Liver (tissue), 9 donors: ENCODE results near the gene TRMT13. TPM values are rescaled to one million over a fixed set of nuclear protein-coding genes. Genes with fewer than 3 reads are reported as not detected.

Source experiments
- DNase-seq: peaks from one replicate; pipeline ENCODE4 v3.0.0-alpha.2; 2017; ENCODE audit warnings: low spot score
- H3K27ac ChIP-seq, 2 donors: one replicate each; pipeline ENCODE4 v1.7.0; 2013; ENCODE audit warnings: inconsistent platforms in 2 of 2, low read length in 2 of 2, control low read depth in 1 of 2, low read depth in 1 of 2, mild to moderate bottlenecking in 1 of 2
- H3K27me3 ChIP-seq, 4 donors: one replicate each; pipeline versions ENCODE4 v1.6.1 to v1.7.0; 2013; ENCODE audit warnings: low read length in 3 of 4, inconsistent platforms in 1 of 4, mild to moderate bottlenecking in 1 of 4, moderate library complexity in 1 of 4; ENCODE audit not compliant: control insufficient read depth in 4 of 4, insufficient read depth in 4 of 4
- H3K36me3 ChIP-seq, 4 donors: one replicate each; pipeline versions ENCODE4 v1.6.1 to v1.7.0; 2013; ENCODE audit warnings: low read length in 3 of 4, mild to moderate bottlenecking in 3 of 4, low read depth in 1 of 4, moderate library complexity in 1 of 4; ENCODE audit not compliant: control insufficient read depth in 4 of 4, insufficient read depth in 3 of 4
- H3K4me1 ChIP-seq, 4 donors: one replicate each; pipeline versions ENCODE4 v1.6.1 to v1.7.0; 2013; ENCODE audit warnings: low read length in 3 of 4, mild to moderate bottlenecking in 3 of 4, moderate library complexity in 1 of 4; ENCODE audit not compliant: control insufficient read depth in 4 of 4, insufficient read depth in 4 of 4
- H3K4me3 ChIP-seq, 3 donors: one replicate each; pipeline versions ENCODE4 v1.6.1 to v1.7.0; 2013; ENCODE audit warnings: low read length in 3 of 3, control low read depth in 1 of 3, low read depth in 1 of 3, mild to moderate bottlenecking in 1 of 3
- H3K9ac ChIP-seq, 2 donors: one replicate each; pipeline ENCODE4 v1.7.0; 2013; ENCODE audit warnings: low read length in 2 of 2, mild to moderate bottlenecking in 2 of 2, moderate library complexity in 2 of 2, control low read depth in 1 of 2, low read depth in 1 of 2
- H3K9me3 ChIP-seq, 4 donors: one replicate each; pipeline versions ENCODE4 v1.6.1 to v1.7.0; 2013; ENCODE audit warnings: low read length in 3 of 4; ENCODE audit not compliant: control insufficient read depth in 4 of 4
- ATF3 ChIP-seq: IDR thresholded peaks from 2 replicates; pipeline ENCODE4 v1.6.1; 2016; ENCODE audit warnings: antibody characterized with exemption
- CTCF ChIP-seq: fragments of 150-350 bp; IDR thresholded peaks from 2 replicates; pipeline ENCODE4 v1.5.1; 2017; ENCODE audit warnings: improper control_type of control experiment, low read depth, low read length; ENCODE audit not compliant: missing input control
- EGR1 ChIP-seq, 2 donors: IDR thresholded peaks; 2 replicates each; pipeline ENCODE4 v1.6.1; 2016 to 2018; ENCODE audit warnings: antibody characterized with exemption in 2 of 2, low read depth in 2 of 2
- FOXA1 ChIP-seq: IDR thresholded peaks from 2 replicates; pipeline ENCODE4 v1.6.1; 2016; ENCODE audit warnings: antibody characterized with exemption
- FOXA2 ChIP-seq: IDR thresholded peaks from 2 replicates; pipeline ENCODE4 v1.6.1; 2016; ENCODE audit warnings: antibody characterized with exemption
- GABPA ChIP-seq, 2 donors: IDR thresholded peaks in 1 of 2; conservative IDR thresholded peaks in 1 of 2; 2 replicates each; pipeline ENCODE4 v1.6.1; 2016; ENCODE audit warnings: antibody characterized with exemption in 2 of 2, mild to moderate bottlenecking in 1 of 2, moderate library complexity in 1 of 2
- HNF4A ChIP-seq, 2 donors: conservative IDR thresholded peaks; 2 replicates each; pipeline ENCODE4 v1.6.1; 2016; ENCODE audit warnings: antibody characterized with exemption in 2 of 2, mild to moderate bottlenecking in 2 of 2
- HNF4G ChIP-seq: IDR thresholded peaks from 2 replicates; pipeline ENCODE4 v1.6.1; 2016; ENCODE audit warnings: antibody characterized with exemption
- JUND ChIP-seq, 2 donors: IDR thresholded peaks; 2 replicates each; pipeline ENCODE4 v1.6.1; 2016; ENCODE audit warnings: antibody characterized with exemption in 2 of 2
- MAX ChIP-seq: IDR thresholded peaks from 2 replicates; pipeline ENCODE4 v1.6.1; 2016; ENCODE audit warnings: antibody characterized with exemption
- NR2F2 ChIP-seq: IDR thresholded peaks from 2 replicates; pipeline ENCODE4 v1.6.1; 2016; ENCODE audit warnings: antibody characterized with exemption
- RAD21 ChIP-seq, 2 donors: IDR thresholded peaks; 2 replicates each; pipeline ENCODE4 v1.6.1; 2016; ENCODE audit warnings: antibody characterized with exemption in 2 of 2, mild to moderate bottlenecking in 2 of 2
- REST ChIP-seq: IDR thresholded peaks from 2 replicates; pipeline ENCODE4 v1.6.1; 2016; ENCODE audit warnings: antibody characterized with exemption, mild to moderate bottlenecking
- RXRA ChIP-seq, 2 donors: IDR thresholded peaks; 2 replicates each; pipeline ENCODE4 v1.6.1; 2017 to 2018; ENCODE audit warnings: antibody characterized with exemption in 2 of 2, mild to moderate bottlenecking in 1 of 2
- SP1 ChIP-seq: IDR thresholded peaks from 2 replicates; pipeline ENCODE4 v1.6.1; 2018; ENCODE audit warnings: antibody characterized with exemption, mild to moderate bottlenecking
- TAF1 ChIP-seq: conservative IDR thresholded peaks from 2 replicates; pipeline ENCODE4 v1.6.1; 2016; ENCODE audit warnings: antibody characterized with exemption, mild to moderate bottlenecking
- YY1 ChIP-seq: IDR thresholded peaks from 2 replicates; pipeline ENCODE4 v1.6.1; 2016; ENCODE audit warnings: antibody characterized with exemption, mild to moderate bottlenecking
- ZBTB33 ChIP-seq: IDR thresholded peaks from 2 replicates; pipeline ENCODE4 v1.6.1; 2016; ENCODE audit warnings: antibody characterized with exemption
- WGBS: extraction: QIAGEN DNeasy Blood & Tissue Kit; methylation state at CpG from one replicate; pipeline ENCODE4 v1.1.7; 2013; 5-methylcytosine and 5-hydroxymethylcytosine counted together
- polyA plus RNA-seq, 2 donors: library from polyadenylated mRNA; stranded (reverse) in 1 of 2; unstranded in 1 of 2; fragments of 200-250 nt in 1 of 2; fragments of >200 nt in 1 of 2; fragmentation: Nextera tagmentation in 1 of 2; extraction: Ambion mirVana in 1 of 2; gene quantifications; one replicate each; pipeline versions ENCODE4 v1.2.1 to v1.2.3, GENCODE V29; 2013 to 2015
- total RNA-seq, 2 donors: library from RNA; depleted of rRNA; stranded (reverse); fragments of >200 nt; gene quantifications; one replicate each; pipeline ENCODE4 v1.2.3, GENCODE V29; 2014
- donor health status: healthy.
- donor health status: healthy.
- donor health status: healthy.
- donor health status: healthy.
- donor health status: healthy.

TRMT13 gene
- total and polyA plus RNA-seq, 4 donors, result 3.5 to 11.2 (median 9.3) TPM

GRCh38 chr1:100090471-100090870 lies 42.5 kb upstream of the TRMT13 start:
- H3K4me3 ChIP-seq, result no peak overlapping the region
- peaks cover 0 to 2% (median under 1%) of the 10 kb centered on the region in 4 donors for H3K36me3 ChIP-seq
- peaks cover 0 to 4% (median 0%) of the 10 kb centered on the region in 4 donors for H3K4me1 ChIP-seq
- 92% methylated on average over 3 of the region's 3 CpGs for WGBS
- H3K27me3 ChIP-seq, result no peaks in the 10 kb centered on the region
- no peak overlapping the region for H3K9ac ChIP-seq
- TF ChIP-seq REST (no peak), FOXA2 (no peak), ZBTB33 (no peak), TAF1 (no peak), JUND (IDR thresholded peaks at IDR 0.05) (no peak), GABPA (IDR thresholded peaks at IDR 0.05 in 1 of 2, conservative IDR thresholded peaks at IDR 0.05 in 1 of 2) (no peak), EGR1 (IDR thresholded peaks at IDR 0.05; ENCODE audit: low read depth in 2 of 2) (no peak), RAD21 (IDR thresholded peaks at IDR 0.05) (no peak)
- no peaks in the 10 kb centered on the region for H3K9me3 ChIP-seq
- DNase-seq, result no peak
- H3K27ac ChIP-seq, result no peak overlapping the region

GRCh38 chr1:100100202-100100601 lies 32.8 kb upstream of the TRMT13 start:
- Histone ChIP-seq H3K27me3 (no peaks in the 10 kb centered on the region), H3K4me1 (no peaks in the 10 kb centered on the region), H3K27ac (no peak overlapping the region), H3K36me3 (peaks cover 0 to 4% (median 2%) of the 10 kb centered on the region in 4 donors), H3K4me3 (no peak overlapping the region), H3K9ac (no peak overlapping the region), H3K9me3 (no peaks in the 10 kb centered on the region)
- TF ChIP-seq NR2F2 (no peak), FOXA2 (no peak), YY1 (no peak), JUND (IDR thresholded peaks at IDR 0.05) (no peak), RAD21 (IDR thresholded peaks at IDR 0.05) (no peak), FOXA1 (no peak), HNF4A (conservative IDR thresholded peaks at IDR 0.05) (no peak), MAX (no peak), GABPA (IDR thresholded peaks at IDR 0.05 in 1 of 2, conservative IDR thresholded peaks at IDR 0.05 in 1 of 2) (no peak), ZBTB33 (no peak), TAF1 (no peak), SP1 (no peak), HNF4G (no peak), ATF3 (no peak), RXRA (IDR thresholded peaks at IDR 0.05) (no peak), REST (no peak), EGR1 (IDR thresholded peaks at IDR 0.05; ENCODE audit: low read depth in 2 of 2) (no peak), CTCF (no peak)
- 86% methylated on average over 1 of the region's 1 CpG for WGBS
- DNase-seq, result no peak
